H9 (cell line): ENCODE data around the gene BET1L. TPM values are rescaled to one million over a fixed set of nuclear protein-coding genes. Genes with fewer than 3 reads are reported as not detected.
A peak's percentile ranks its signal among the peaks of the same experiment; 100 is the strongest.

Experiments
- DNase-seq: peaks from one replicate; pipeline ENCODE4 v3.0.0-alpha.2; 2017
- H2AFZ ChIP-seq: one replicate; pipeline ENCODE4 v1.6.1; 2013; ENCODE audit warnings: mild to moderate bottlenecking, low read length, control low read depth, moderate library complexity
- H2AK5ac ChIP-seq: 2 replicates; pipeline ENCODE4 v1.6.1; 2013; ENCODE audit warnings: low read length, control low read depth, mixed read lengths; ENCODE audit not compliant: insufficient read length
- H2BK120ac ChIP-seq: one replicate; pipeline ENCODE4 v1.6.1; 2013; ENCODE audit warnings: low read depth, mild to moderate bottlenecking, low read length, control low read depth, inconsistent platforms; ENCODE audit not compliant: poor library complexity, severe bottlenecking
- H2BK12ac ChIP-seq: 2 replicates; pipeline ENCODE4 v1.6.1; 2013; ENCODE audit warnings: low read length, control low read depth, mixed read lengths, low read depth; ENCODE audit not compliant: insufficient read length
- H2BK15ac ChIP-seq: 2 replicates; pipeline ENCODE4 v1.6.1; 2013; ENCODE audit warnings: low read depth, low read length, control low read depth
- H2BK20ac ChIP-seq: one replicate; pipeline ENCODE4 v1.6.1; 2013; ENCODE audit warnings: low read depth, mild to moderate bottlenecking, low read length, control low read depth, inconsistent platforms; ENCODE audit not compliant: poor library complexity, severe bottlenecking
- H2BK5ac ChIP-seq: 2 replicates; pipeline ENCODE4 v1.6.1; 2013; ENCODE audit warnings: low read length, control low read depth, mixed read lengths; ENCODE audit not compliant: insufficient read length
- H3K14ac ChIP-seq: 2 replicates; pipeline ENCODE4 v1.6.1; 2013; ENCODE audit warnings: low read length, control low read depth; ENCODE audit not compliant: insufficient read depth
- H3K18ac ChIP-seq: 2 replicates; pipeline ENCODE4 v1.6.1; 2013; ENCODE audit warnings: low read depth, mild to moderate bottlenecking, mixed read lengths, low read length, control low read depth; ENCODE audit not compliant: insufficient read length
- H3K23ac ChIP-seq: 2 replicates; pipeline ENCODE4 v1.6.1; 2013; ENCODE audit warnings: low read length, control low read depth, mixed read lengths, low read depth; ENCODE audit not compliant: insufficient read length
- H3K23me2 ChIP-seq: 2 replicates; pipeline ENCODE4 v1.6.1; 2013; ENCODE audit warnings: low read depth, mild to moderate bottlenecking, mixed read lengths, low read length, control low read depth; ENCODE audit not compliant: insufficient read length, poor library complexity, severe bottlenecking
- H3K27ac ChIP-seq: 2 replicates; pipeline ENCODE4 v1.5.1; 2013; ENCODE audit warnings: low read length, control low read depth, mixed read lengths, low read depth; ENCODE audit not compliant: insufficient read length
- H3K27me3 ChIP-seq: 2 replicates; pipeline ENCODE4 v1.6.1; 2013; ENCODE audit warnings: low read length, control low read depth, inconsistent platforms; ENCODE audit not compliant: insufficient read depth
- H3K4ac ChIP-seq: 2 replicates; pipeline ENCODE4 v1.6.1; 2013; ENCODE audit warnings: low read depth, mild to moderate bottlenecking, control low read depth, inconsistent platforms, low read length, moderate library complexity
- H3K4me1 ChIP-seq: 2 replicates; pipeline ENCODE4 v1.6.1; 2013; ENCODE audit warnings: low read length, control low read depth, inconsistent platforms; ENCODE audit not compliant: insufficient read depth
- H3K4me2 ChIP-seq: 2 replicates; pipeline ENCODE4 v1.6.1; 2013; ENCODE audit warnings: low read length, control low read depth, mixed read lengths; ENCODE audit not compliant: insufficient read length, insufficient read depth
- H3K56ac ChIP-seq: 2 replicates; pipeline ENCODE4 v1.6.1; 2013; ENCODE audit warnings: low read depth, mild to moderate bottlenecking, mixed read lengths, low read length, control low read depth; ENCODE audit not compliant: insufficient read length
- H3K79me1 ChIP-seq: 2 replicates; pipeline ENCODE4 v1.6.1; 2013; ENCODE audit warnings: low read depth, mild to moderate bottlenecking, moderate library complexity, low read length, control low read depth, inconsistent platforms; ENCODE audit not compliant: insufficient read depth, poor library complexity, severe bottlenecking
- H3K79me2 ChIP-seq: 2 replicates; pipeline ENCODE4 v1.6.1; 2013; ENCODE audit warnings: low read length, control low read depth, inconsistent platforms; ENCODE audit not compliant: insufficient read depth
- H3K9ac ChIP-seq: 2 replicates; pipeline ENCODE4 v1.6.1; 2013; ENCODE audit warnings: low read length, control low read depth, mixed read lengths; ENCODE audit not compliant: insufficient read length; ENCODE audit errors: extremely low read depth
- H3K9me3 ChIP-seq: one replicate; pipeline ENCODE4 v1.6.1; 2013; ENCODE audit warnings: low read depth, low read length, inconsistent platforms; ENCODE audit not compliant: control insufficient read depth
- H3T11ph ChIP-seq: one replicate; pipeline ENCODE4 v1.6.1; 2013; ENCODE audit warnings: mild to moderate bottlenecking, low read length, control low read depth, inconsistent platforms
- H4K20me1 ChIP-seq: one replicate; pipeline ENCODE4 v1.6.1; 2013; ENCODE audit not compliant: control insufficient read depth, insufficient read length, insufficient read depth
- H4K5ac ChIP-seq: 2 replicates; pipeline ENCODE4 v1.6.1; 2013; ENCODE audit warnings: low read depth, mild to moderate bottlenecking, mixed read lengths, low read length, control low read depth; ENCODE audit not compliant: insufficient read length
- H4K8ac ChIP-seq: replicated peaks from 2 replicates; pipeline ENCODE4 v1.6.1; 2013; ENCODE audit warnings: low read length, control low read depth, mixed read lengths, low read depth; ENCODE audit not compliant: insufficient read length
- H4K91ac ChIP-seq: 2 replicates; pipeline ENCODE4 v1.6.1; 2013; ENCODE audit warnings: low read depth, mild to moderate bottlenecking, moderate library complexity, mixed read lengths, low read length, control low read depth; ENCODE audit not compliant: insufficient read length
- H3K27ac Mint-ChIP-seq, 3 experiments: 2 replicates in 2 of 3; 3 replicates in 1 of 3; pipeline ENCODE4 v1.8.0; 2020 to 2021; ENCODE audit warnings: mixed read lengths in 3 of 3, mild to moderate bottlenecking in 1 of 3, moderate library complexity in 1 of 3
- H3K27me3 Mint-ChIP-seq: 2 replicates; pipeline ENCODE4 v1.8.0; 2021; ENCODE audit warnings: low read depth, mild to moderate bottlenecking, moderate library complexity, mixed read lengths
- H3K36me3 Mint-ChIP-seq, 3 experiments: 2 replicates in 2 of 3; 3 replicates in 1 of 3; pipeline ENCODE4 v1.8.0; 2020 to 2021; ENCODE audit warnings: low read depth in 3 of 3, mixed read lengths in 3 of 3; ENCODE audit not compliant: insufficient read depth in 1 of 3
- H3K4me1 Mint-ChIP-seq, 2 experiments: 2 replicates each; pipeline ENCODE4 v1.8.0; 2020; ENCODE audit warnings: mixed read lengths in 2 of 2
- H3K4me3 Mint-ChIP-seq, 2 experiments: 2 replicates in 1 of 2; 3 replicates in 1 of 2; pipeline ENCODE4 v1.8.0; 2020 to 2021; ENCODE audit warnings: mild to moderate bottlenecking in 2 of 2, mixed read lengths in 2 of 2, moderate library complexity in 1 of 2
- H3K9me3 Mint-ChIP-seq, 2 experiments: 2 replicates in 1 of 2; 3 replicates in 1 of 2; pipeline ENCODE4 v1.8.0; 2020; ENCODE audit warnings: mild to moderate bottlenecking in 2 of 2, mixed read lengths in 2 of 2, moderate library complexity in 1 of 2
- CTCF ChIP-seq: fragments of 200-600 bp; sonication (generic); conservative IDR thresholded peaks from 3 replicates; pipeline ENCODE4 v1.8.0; 2021; ENCODE audit warnings: antibody characterized with exemption, mild to moderate bottlenecking
- WGBS: extraction: QIAGEN DNeasy Blood & Tissue Kit; methylation state at CpG from one replicate; pipeline ENCODE4 v1.1.7; 2013; ENCODE audit warnings: missing lambda C conversion rate, low lambda C conversion rate, mixed read lengths; ENCODE audit not compliant: insufficient read length; ENCODE audit errors: extremely low coverage; 5-methylcytosine and 5-hydroxymethylcytosine counted together
- total RNA-seq: library from RNA; stranded (reverse); gene quantifications from 2 replicates; pipeline ENCODE4 v1.2.1, GENCODE V29; 2021

The BET1L gene
- total RNA-seq, 1 experiment from 2014 or later: 49.4 TPM

- peaks cover 21% of the 10 kb centered on the region for H3K23me2 ChIP-seq
- no peak overlapping the region for H4K8ac ChIP-seq
- no peak overlapping the region for H3K27ac ChIP-seq
- H3K79me1 ChIP-seq: no peaks in the 10 kb centered on the region
- H3K9me3 ChIP-seq: no peaks in the 10 kb centered on the region
- H2BK12ac ChIP-seq: no peak overlapping the region
- peaks cover 3 to 13% of the 10 kb centered on the region in 2 experiments for H3K4me1 Mint-ChIP-seq
- H3K18ac ChIP-seq: no peak overlapping the region
- no peaks in the 10 kb centered on the region for H3K4me1 ChIP-seq
- no peaks in the 10 kb centered on the region; the same call in 1 of the 2 replicates for H3K79me2 ChIP-seq
- H2BK20ac ChIP-seq: no peak overlapping the region
- no peak overlapping the region for H2BK15ac ChIP-seq
- no peak overlapping the region for H3K14ac ChIP-seq
- no peak overlapping the region for H3T11ph ChIP-seq
- H3K56ac ChIP-seq: no peak overlapping the region
- no peaks in the 10 kb centered on the region for H3K27me3 Mint-ChIP-seq
- peak overlapping the region; percentile 27 to 29; a peak in 2 of 5 replicates for H3K4me3 Mint-ChIP-seq
- no peak overlapping the region for H2AFZ ChIP-seq
- no peak overlapping the region for H2BK5ac ChIP-seq
- no peak overlapping the region for H2BK120ac ChIP-seq
- H3K27ac Mint-ChIP-seq: no peak overlapping the region
- no peak for TF ChIP-seq CTCF
- no peak overlapping the region for H3K4ac ChIP-seq
- H4K5ac ChIP-seq: no peak overlapping the region
- H4K91ac ChIP-seq: no peak overlapping the region
- no peaks in the 10 kb centered on the region for H3K9me3 Mint-ChIP-seq
- H2AK5ac ChIP-seq: no peak overlapping the region
- no CpG with 5 or more reads among the region's 5 CpGs for WGBS
- DNase-seq: no peak
- H3K9ac ChIP-seq: no peak overlapping the region
- no peaks in the 10 kb centered on the region for H3K27me3 ChIP-seq
- no peaks in the 10 kb centered on the region for H4K20me1 ChIP-seq
- peaks cover 28 to 68% (median 62%) of the 10 kb centered on the region in 3 experiments for H3K36me3 Mint-ChIP-seq
- H3K23ac ChIP-seq: no peak overlapping the region
- no peak overlapping the region for H3K4me2 ChIP-seq
These were observed 4.1 kb upstream of the BET1L start for GRCh38 chr11:211295-211694.
